Muscle of leg (tissue), 9 donors: Measurements from ENCODE around the gene RIMKLA. TPM values are rescaled to one million over a fixed set of nuclear protein-coding genes. Genes with fewer than 3 reads are reported as not detected.

ENCODE experiments used
- polyA plus RNA-seq, 8 donors: library from polyadenylated mRNA; unstranded; fragments of 120-200 nt; gene quantifications; one replicate each; pipeline versions ENCODE4 v1.2.1 to v1.2.3, GENCODE V29; 2013; ENCODE audit warnings: inconsistent platforms in 1 of 8, low replicate concordance in 1 of 8; ENCODE audit not compliant: insufficient read length in 8 of 8, insufficient read depth in 1 of 8
- total RNA-seq: library from RNA; stranded (reverse); fragments of 120-200 nt; gene quantifications from one replicate; pipeline ENCODE4 v1.2.4, GENCODE V29; 2013

RIMKLA gene
- total and polyA plus RNA-seq, 9 donors: 0.55 to 2.0 (median 0.91) TPM

Other genes with a start within 250 kb of the RIMKLA start
- gene GUCA2B, start 227.4 kb upstream of the RIMKLA start, total RNA-seq: not detected
- under 1 TPM in 1 of 8 donors, not detected in 7; 0.32 TPM for gene GUCA2B, start 227.4 kb upstream of the RIMKLA start, polyA plus RNA-seq
- not detected for gene GUCA2A, start 216.0 kb upstream of the RIMKLA start, total RNA-seq
- 1 to 10 TPM in 2 of 8 donors, not detected in 6; 1.0 to 1.5 TPM for gene GUCA2A, start 216.0 kb upstream of the RIMKLA start, polyA plus RNA-seq
- 32.4 TPM for gene FOXJ3, start 45.6 kb upstream of the RIMKLA start, total RNA-seq
- 10 to 100 TPM; 28.6 to 41.9 (median 33.1) TPM for gene FOXJ3, start 45.6 kb upstream of the RIMKLA start, polyA plus RNA-seq
- gene ZMYND12, start 75.2 kb downstream of the RIMKLA start, total RNA-seq: 0.80 TPM
- gene ZMYND12, start 75.2 kb downstream of the RIMKLA start, polyA plus RNA-seq: 1 to 10 TPM in 1 of 8 donors, under 1 TPM in 7; 0.56 to 1.6 (median 0.87) TPM
- gene PPCS, start 75.8 kb downstream of the RIMKLA start, total RNA-seq: 39.5 TPM
- 10 to 100 TPM; 35.1 to 41.0 (median 39.5) TPM for gene PPCS, start 75.8 kb downstream of the RIMKLA start, polyA plus RNA-seq
- 1.7 TPM for gene CCDC30, start 82.5 kb downstream of the RIMKLA start, total RNA-seq
- gene CCDC30, start 82.5 kb downstream of the RIMKLA start, polyA plus RNA-seq: 1 to 10 TPM; 1.2 to 3.5 (median 1.9) TPM